ENCODE data around the gene CLGN.

GRCh38 chr4:140342620-140343019, 84.8 kb downstream of the CLGN start:
- TF ChIP-seq CTCF (conservative IDR thresholded peaks at IDR 0.05; ENCODE audit: low read depth, low read length) (no peak), POLR2A (IDR thresholded peaks at IDR 0.05; ENCODE audit: low read depth, low read length) (no peak), CHD1 (IDR thresholded peaks at IDR 0.05; ENCODE audit: low read depth, low read length) (no peak), RFX5 (IDR thresholded peaks at IDR 0.05; ENCODE audit: low read depth, low read length) (no peak), ELK1 (IDR thresholded peaks at IDR 0.05; ENCODE audit: borderline replicate concordance, low read depth, low read length) (no peak), CEBPB (IDR thresholded peaks at IDR 0.05; ENCODE audit: low read depth, low read length) (no peak)

All from IMR-90 (cell line).